Esophagus muscularis mucosa (tissue), 4 donors: ENCODE results near the gene PFKFB3. TPM values are rescaled to one million over a fixed set of nuclear protein-coding genes. Genes with fewer than 3 reads are reported as not detected.

Source experiments
- DNase-seq: peaks from one replicate; pipeline ENCODE4 v3.0.0-alpha.2; 2017; ENCODE audit errors: extremely low spot score
- H3K27ac ChIP-seq, 4 donors: fragments of 200-600 bp; sonication (generic); replicated peaks in 1 of 4; 1 replicate in 3 of 4; 2 replicates in 1 of 4; pipeline ENCODE4 v1.5.1; 2016 to 2019; ENCODE audit warnings: mild to moderate bottlenecking in 1 of 4
- H3K27me3 ChIP-seq, 4 donors: fragments of 200-600 bp; sonication (generic); one replicate each; pipeline versions ENCODE4 v1.5.1 to v1.6.0; 2016 to 2019
- H3K36me3 ChIP-seq, 4 donors: fragments of 200-600 bp; sonication (generic); one replicate each; pipeline ENCODE4 v1.5.1; 2016 to 2019
- H3K4me1 ChIP-seq, 4 donors: fragments of 200-600 bp; sonication (generic); one replicate each; pipeline ENCODE4 v1.5.1; 2016 to 2019
- H3K4me3 ChIP-seq, 4 donors: fragments of 200-600 bp; sonication (generic); 1 replicate in 2 of 4; 2 replicates in 2 of 4; pipeline ENCODE4 v1.5.1; 2016 to 2019; ENCODE audit warnings: mild to moderate bottlenecking in 4 of 4, moderate library complexity in 1 of 4
- H3K9me3 ChIP-seq, 4 donors: fragments of 200-600 bp; sonication (generic); 1 replicate in 3 of 4; 2 replicates in 1 of 4; pipeline ENCODE4 v1.5.1; 2016 to 2019
- EP300 ChIP-seq: sonication (generic); formaldehyde crosslinking; IDR thresholded peaks from one replicate; pipeline ENCODE4 v1.6.1; 2017; ENCODE audit warnings: antibody characterized with exemption
- POLR2A ChIP-seq: fragments of 450-650 bp; IDR thresholded peaks from one replicate; pipeline ENCODE4 v1.6.1; 2017; ENCODE audit warnings: antibody characterized with exemption, moderate library complexity, mild to moderate bottlenecking, low read depth
- POLR2AphosphoS5 ChIP-seq, 2 donors: sonication (generic); formaldehyde crosslinking; IDR thresholded peaks; one replicate each; pipeline ENCODE4 v1.6.1; 2017; ENCODE audit warnings: antibody characterized with exemption in 2 of 2
- WGBS: methylation state at CpG from one replicate; pipeline ENCODE4 v1.1.5; 2018; 5-methylcytosine and 5-hydroxymethylcytosine counted together
- intact Hi-C: fragments of 100-400 bp; cut with DNase I; formaldehyde crosslinking; loops from one replicate; pipeline ENCODE4 v1.15.1; 2023
- total RNA-seq, 4 donors: library from RNA; depleted of rRNA; stranded (reverse); fragments of >200 nt; gene quantifications; one replicate each; pipeline versions ENCODE4 v1.1.0 to v1.2.1, GENCODE V29; 2016
- TF ChIP-seq, protein P1 (sequence below), 3 experiments: fragments of 200-600 bp in 2 of 3; fragments of 450-650 bp in 1 of 3; sonication (generic) in 2 of 3; IDR thresholded peaks; one replicate each; pipeline ENCODE4 v1.5.1; 2017 to 2019; ENCODE audit warnings: antibody characterized with exemption in 3 of 3, mild to moderate bottlenecking in 2 of 3, moderate library complexity in 1 of 3

Gene PFKFB3
- total RNA-seq, 4 donors from 2014 or later: 22.4 to 49.1 (median 37.9) TPM

DNA sequence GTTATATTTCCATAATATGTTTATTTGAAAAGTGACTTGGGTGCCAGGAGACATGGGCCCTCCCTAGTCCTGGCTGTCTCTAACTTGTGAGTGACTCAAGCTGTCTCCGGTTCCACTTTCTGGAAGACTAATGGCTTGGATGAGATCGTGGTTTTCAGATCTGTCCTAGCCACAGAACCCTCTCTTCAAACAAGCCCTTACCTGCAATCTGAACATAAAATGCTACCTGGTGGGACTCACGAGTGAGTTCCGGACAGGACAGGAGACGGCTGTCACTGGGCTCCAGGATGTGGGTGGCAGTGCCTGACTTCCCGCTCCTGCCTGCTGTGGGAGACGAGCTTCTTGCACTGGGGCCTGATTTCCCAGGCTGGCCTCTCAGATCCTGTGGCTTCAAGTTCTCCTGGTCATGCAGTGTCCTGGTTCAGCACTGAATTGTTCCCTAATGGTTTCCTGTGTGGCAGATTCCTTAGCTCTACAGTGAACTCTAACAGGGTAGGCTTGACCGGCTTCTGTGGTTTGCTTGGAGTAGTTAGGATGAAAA is 26.0 kb upstream of the PFKFB3 start:
- Histone ChIP-seq H3K4me3 (no peak overlapping the region), H3K9me3 (no peaks in the 10 kb centered on the region), H3K27ac (peak overlapping the region; percentile 15 to 60 (median 53)), H3K27me3 (no peaks in the 10 kb centered on the region), H3K4me1 (peaks cover 61 to 81% (median 74%) of the 10 kb centered on the region in 4 donors), H3K36me3 (no peaks in the 10 kb centered on the region)
- TF ChIP-seq, protein P1, sequence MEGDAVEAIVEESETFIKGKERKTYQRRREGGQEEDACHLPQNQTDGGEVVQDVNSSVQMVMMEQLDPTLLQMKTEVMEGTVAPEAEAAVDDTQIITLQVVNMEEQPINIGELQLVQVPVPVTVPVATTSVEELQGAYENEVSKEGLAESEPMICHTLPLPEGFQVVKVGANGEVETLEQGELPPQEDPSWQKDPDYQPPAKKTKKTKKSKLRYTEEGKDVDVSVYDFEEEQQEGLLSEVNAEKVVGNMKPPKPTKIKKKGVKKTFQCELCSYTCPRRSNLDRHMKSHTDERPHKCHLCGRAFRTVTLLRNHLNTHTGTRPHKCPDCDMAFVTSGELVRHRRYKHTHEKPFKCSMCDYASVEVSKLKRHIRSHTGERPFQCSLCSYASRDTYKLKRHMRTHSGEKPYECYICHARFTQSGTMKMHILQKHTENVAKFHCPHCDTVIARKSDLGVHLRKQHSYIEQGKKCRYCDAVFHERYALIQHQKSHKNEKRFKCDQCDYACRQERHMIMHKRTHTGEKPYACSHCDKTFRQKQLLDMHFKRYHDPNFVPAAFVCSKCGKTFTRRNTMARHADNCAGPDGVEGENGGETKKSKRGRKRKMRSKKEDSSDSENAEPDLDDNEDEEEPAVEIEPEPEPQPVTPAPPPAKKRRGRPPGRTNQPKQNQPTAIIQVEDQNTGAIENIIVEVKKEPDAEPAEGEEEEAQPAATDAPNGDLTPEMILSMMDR (IDR thresholded peaks at IDR 0.05): no peak
- TF ChIP-seq POLR2AphosphoS5 (IDR thresholded peaks at IDR 0.05): peak in 1 of 2 donors; percentile 30
- WGBS: 60% methylated on average over 3 of the region's 8 CpGs
- no peak for DNase-seq
- intact Hi-C loops: no loop called here

DNA sequence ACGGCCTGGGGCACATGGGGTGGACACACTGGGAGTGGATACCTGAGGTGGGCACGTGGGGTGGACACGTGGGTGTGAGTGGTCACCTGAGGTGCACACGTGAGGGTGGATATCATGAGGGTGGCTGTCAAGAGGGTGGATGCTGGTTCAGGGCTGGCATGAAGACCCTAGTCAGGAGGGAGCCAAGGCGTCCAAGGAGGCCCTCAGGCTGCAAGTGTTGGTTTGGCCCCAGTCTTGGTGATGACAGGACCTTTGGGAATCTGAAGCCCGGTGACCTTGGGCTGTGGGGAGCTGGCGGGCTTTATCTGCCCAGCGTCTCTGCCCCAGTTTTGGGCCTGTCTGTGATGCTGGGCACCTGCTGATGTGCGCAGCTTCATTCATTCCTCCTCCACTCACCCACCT is 24.9 kb upstream of the PFKFB3 start:
- intact Hi-C loops: no loop called here
- Histone ChIP-seq H3K4me3 (no peak overlapping the region), H3K9me3 (no peaks in the 10 kb centered on the region), H3K4me1 (peaks cover 61 to 81% (median 74%) of the 10 kb centered on the region in 4 donors), H3K36me3 (no peaks in the 10 kb centered on the region), H3K27me3 (no peaks in the 10 kb centered on the region), H3K27ac (no peak overlapping the region)
- TF ChIP-seq EP300 (no peak), POLR2AphosphoS5 (IDR thresholded peaks at IDR 0.05) (no peak)
- DNase-seq: no peak
- WGBS: 96% methylated on average over 9 of the region's 9 CpGs

DNA sequence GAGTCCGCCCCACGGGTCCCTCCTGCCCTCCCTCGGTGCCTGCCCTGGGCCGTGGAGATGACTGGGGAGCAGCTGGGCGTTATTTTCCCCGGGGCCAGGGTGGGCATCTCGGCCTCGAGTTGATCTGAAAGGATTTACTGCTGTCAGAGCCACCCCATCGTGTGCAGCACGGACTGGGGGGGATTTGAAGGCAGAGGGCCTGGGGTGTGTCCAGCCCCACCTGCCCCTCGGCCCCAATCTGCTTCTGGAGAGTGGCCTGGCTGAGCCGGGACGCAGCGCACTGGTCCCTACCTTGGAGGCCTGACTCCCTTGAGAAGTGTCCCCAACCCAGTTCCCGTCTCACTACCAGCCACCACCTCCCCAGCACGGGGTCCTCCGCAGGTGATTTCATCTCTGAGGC is 24.2 kb upstream of the PFKFB3 start:
- no peaks in the 10 kb centered on the region for H3K27me3 ChIP-seq
- H3K27ac ChIP-seq: peak overlapping the region in 1 of 4 donors; percentile 14
- no peaks in the 10 kb centered on the region for H3K36me3 ChIP-seq
- no peak overlapping the region for H3K4me3 ChIP-seq
- H3K9me3 ChIP-seq: no peaks in the 10 kb centered on the region
- TF ChIP-seq POLR2A: no peak
- TF ChIP-seq POLR2AphosphoS5 (IDR thresholded peaks at IDR 0.05): no peak
- TF ChIP-seq EP300: no peak
- TF ChIP-seq, protein P1 (IDR thresholded peaks at IDR 0.05): no peak
- WGBS: 65% methylated on average over 15 of the region's 17 CpGs
- intact Hi-C loops: no loop called here
- no peak for DNase-seq
- H3K4me1 ChIP-seq: peaks cover 59 to 77% (median 72%) of the 10 kb centered on the region in 4 donors

DNA sequence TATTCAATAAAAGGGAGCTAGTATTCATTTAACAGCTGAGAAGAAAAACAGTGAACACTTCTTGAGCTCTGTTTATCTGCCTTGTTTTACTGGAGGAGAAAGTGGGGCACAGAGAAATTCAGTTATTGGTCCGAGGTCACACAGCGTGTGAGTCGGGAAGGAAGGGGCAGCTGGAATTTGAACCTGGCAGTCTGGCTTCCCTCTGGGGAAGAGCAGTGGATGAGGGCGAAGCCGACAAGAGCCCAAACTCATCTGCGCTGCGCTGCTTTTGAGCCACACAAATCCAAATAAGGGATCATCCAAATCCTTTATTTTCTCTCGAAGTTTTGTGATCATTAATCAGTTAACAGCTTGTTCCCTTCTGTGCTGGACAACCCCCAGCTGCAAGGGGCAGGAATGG is 23.7 kb upstream of the PFKFB3 start:
- H3K27ac ChIP-seq: peak overlapping the region in 1 of 4 donors; percentile 14
- H3K36me3 ChIP-seq: no peaks in the 10 kb centered on the region
- peaks cover 54 to 72% (median 67%) of the 10 kb centered on the region in 4 donors for H3K4me1 ChIP-seq
- 23% methylated on average over 8 of the region's 8 CpGs for WGBS
- DNase-seq: no peak
- H3K4me3 ChIP-seq: no peak overlapping the region
- TF ChIP-seq POLR2AphosphoS5 (IDR thresholded peaks at IDR 0.05) (no peak), EP300 (no peak), POLR2A (no peak)
- TF ChIP-seq, protein P1 (IDR thresholded peaks at IDR 0.05): no peak
- no peaks in the 10 kb centered on the region for H3K27me3 ChIP-seq
- intact Hi-C loops: no loop called here
- no peaks in the 10 kb centered on the region for H3K9me3 ChIP-seq

DNA sequence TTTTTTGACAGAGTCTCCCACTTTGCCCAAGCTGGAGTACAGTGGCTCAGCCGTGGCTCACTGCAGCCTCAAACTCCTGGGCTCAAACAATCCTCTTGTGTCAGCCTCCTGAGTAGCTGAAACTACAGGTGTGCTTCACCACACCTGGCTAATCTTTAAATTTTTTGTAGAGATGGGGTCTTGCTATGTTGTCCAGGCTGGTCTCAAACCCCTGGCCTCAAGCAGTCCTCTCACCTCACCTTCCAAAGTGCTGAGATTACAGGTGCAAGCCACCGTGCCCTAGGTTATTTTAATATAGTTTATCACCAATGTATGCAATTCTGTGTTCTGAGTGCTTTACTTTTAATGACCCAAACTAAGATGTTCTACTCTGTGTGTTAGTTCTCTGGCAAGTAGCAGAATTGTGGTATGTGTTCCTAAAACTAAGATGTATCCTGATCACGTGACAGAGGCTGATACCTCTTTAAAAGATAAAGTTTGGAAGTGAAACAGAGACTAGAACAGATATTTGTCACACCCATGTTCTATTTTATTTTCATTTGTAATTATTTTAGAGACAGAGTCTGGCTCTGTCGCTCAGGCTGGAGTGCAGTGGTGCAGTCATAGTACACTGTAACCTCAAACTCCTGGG is 22.1 kb upstream of the PFKFB3 start:
- no peak overlapping the region for H3K4me3 ChIP-seq
- H3K9me3 ChIP-seq: no peaks in the 10 kb centered on the region
- intact Hi-C loops: no loop called here
- no peak for DNase-seq
- no peak overlapping the region for H3K27ac ChIP-seq
- H3K4me1 ChIP-seq: peaks cover 46 to 58% (median 52%) of the 10 kb centered on the region in 4 donors
- H3K27me3 ChIP-seq: no peaks in the 10 kb centered on the region
- H3K36me3 ChIP-seq: no peaks in the 10 kb centered on the region
- no peak for TF ChIP-seq EP300
- TF ChIP-seq POLR2AphosphoS5 (IDR thresholded peaks at IDR 0.05): no peak
- TF ChIP-seq, protein P1 (IDR thresholded peaks at IDR 0.05): no peak
- no peak for TF ChIP-seq POLR2A
- WGBS: 91% methylated on average over 4 of the region's 4 CpGs
